HEK293T (cell line): ENCODE measurements around the gene RFX3.

Experiments used
- CTCF ChIA-PET: fragments of 350-600 bp; formaldehyde crosslinking; extraction: SDS; loops from one replicate; lab custom pipeline; 2021; ENCODE audit warnings: antibody characterized with exemption, inconsistent platforms; lab: Yijun Ruan, JAX
- POLR2A ChIA-PET: fragments of 350-600 bp; formaldehyde crosslinking; extraction: SDS; loops from one replicate; lab custom pipeline; 2020; ENCODE audit warnings: antibody characterized with exemption, inconsistent platforms; lab: Yijun Ruan, JAX
- DNase-seq: peaks from one replicate; pipeline ENCODE4 v3.0.0; 2012; ENCODE audit warnings: mixed read lengths; ENCODE audit errors: extremely low spot score
- ARNT ChIP-seq: fragments of 450-650 bp; IDR thresholded peaks from 2 replicates; pipeline ENCODE4 v1.6.1; 2017; ENCODE audit warnings: mild to moderate bottlenecking
- BHLHE40 ChIP-seq: fragments of 450-650 bp; IDR thresholded peaks from 2 replicates; pipeline ENCODE4 v1.6.1; 2016; ENCODE audit warnings: mild to moderate bottlenecking, moderate library complexity, borderline replicate concordance
- CTBP1 ChIP-seq: fragments of 450-650 bp; IDR thresholded peaks from 2 replicates; pipeline ENCODE4 v1.6.1; 2016; ENCODE audit warnings: borderline replicate concordance
- ELF4 ChIP-seq: fragments of 450-650 bp; IDR thresholded peaks from 2 replicates; pipeline ENCODE4 v1.6.1; 2017; ENCODE audit warnings: antibody characterized with exemption
- FOXA1 ChIP-seq: fragments of 450-650 bp; IDR thresholded peaks from 2 replicates; pipeline ENCODE4 v1.6.1; 2016; ENCODE audit warnings: mild to moderate bottlenecking
- FOXK2 ChIP-seq: fragments of 450-650 bp; IDR thresholded peaks from 2 replicates; pipeline ENCODE4 v1.6.1; 2016; ENCODE audit warnings: mild to moderate bottlenecking
- FOXM1 ChIP-seq: fragments of 450-650 bp; IDR thresholded peaks from 2 replicates; pipeline ENCODE4 v1.6.1; 2017; ENCODE audit warnings: mild to moderate bottlenecking, borderline replicate concordance
- HDGF ChIP-seq: fragments of 450-650 bp; IDR thresholded peaks from 2 replicates; pipeline ENCODE4 v1.6.1; 2017; ENCODE audit warnings: antibody characterized with exemption, borderline replicate concordance
- L3MBTL2 ChIP-seq: fragments of 450-650 bp; conservative IDR thresholded peaks from 2 replicates; pipeline ENCODE4 v1.6.1; 2016; ENCODE audit warnings: mild to moderate bottlenecking
- LEF1 ChIP-seq: fragments of 450-650 bp; IDR thresholded peaks from 2 replicates; pipeline ENCODE4 v1.6.1; 2017; ENCODE audit warnings: mild to moderate bottlenecking, borderline replicate concordance
- NFRKB ChIP-seq: fragments of 450-650 bp; IDR thresholded peaks from 2 replicates; pipeline ENCODE4 v1.6.1; 2016; ENCODE audit warnings: mild to moderate bottlenecking, moderate library complexity
- PKNOX1 ChIP-seq: fragments of 450-650 bp; IDR thresholded peaks from 2 replicates; pipeline ENCODE4 v1.6.1; 2016
- SP1 ChIP-seq: fragments of 450-650 bp; IDR thresholded peaks from 2 replicates; pipeline ENCODE4 v1.6.1; 2017
- SUZ12 ChIP-seq: fragments of 450-650 bp; IDR thresholded peaks from 2 replicates; pipeline ENCODE4 v1.6.1; 2016; ENCODE audit warnings: mild to moderate bottlenecking
- TARDBP ChIP-seq: fragments of 450-650 bp; IDR thresholded peaks from 2 replicates; pipeline ENCODE4 v1.6.1; 2016
- ZNF384 ChIP-seq: fragments of 450-650 bp; IDR thresholded peaks from 2 replicates; pipeline ENCODE4 v1.6.1; 2016

RFX3 gene

DNA sequence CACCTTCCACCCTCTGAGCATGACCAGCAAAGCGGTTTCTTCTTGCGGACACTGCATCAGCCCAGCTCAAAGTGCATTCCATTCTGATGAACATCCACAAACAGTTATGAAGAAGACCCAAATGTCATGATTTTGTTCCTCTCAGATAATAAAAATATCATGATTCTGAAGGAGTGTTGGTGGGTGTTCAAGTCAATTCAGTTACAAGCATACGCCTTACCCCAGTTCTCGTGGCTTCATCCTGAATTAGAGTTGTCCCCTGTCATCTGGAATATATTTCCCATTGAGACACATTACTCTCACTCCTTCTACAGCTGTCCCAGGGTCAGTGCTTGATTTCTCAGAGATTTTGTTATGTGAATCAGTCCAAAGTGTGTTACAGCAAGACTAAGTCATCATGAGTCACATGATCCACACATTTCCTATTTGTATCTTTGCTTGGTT lies 325.4 kb downstream of the RFX3 start:
- ChIA-PET POLR2A (no interaction called here), CTCF (no interaction called here)
- DNase-seq, result no peak
- TF ChIP-seq PKNOX1, result no peak
- TF ChIP-seq FOXA1, result no peak
- TF ChIP-seq FOXK2, result no peak
- no peak for TF ChIP-seq NFRKB
- TF ChIP-seq BHLHE40, result no peak
- no peak for TF ChIP-seq SP1
- no peak for TF ChIP-seq ARNT
- no peak for TF ChIP-seq ELF4
- TF ChIP-seq CTBP1, result no peak
- TF ChIP-seq SUZ12, result no peak
- no peak for TF ChIP-seq TARDBP
- no peak for TF ChIP-seq FOXM1
- no peak for TF ChIP-seq ZNF384
- no peak for TF ChIP-seq HDGF

DNA sequence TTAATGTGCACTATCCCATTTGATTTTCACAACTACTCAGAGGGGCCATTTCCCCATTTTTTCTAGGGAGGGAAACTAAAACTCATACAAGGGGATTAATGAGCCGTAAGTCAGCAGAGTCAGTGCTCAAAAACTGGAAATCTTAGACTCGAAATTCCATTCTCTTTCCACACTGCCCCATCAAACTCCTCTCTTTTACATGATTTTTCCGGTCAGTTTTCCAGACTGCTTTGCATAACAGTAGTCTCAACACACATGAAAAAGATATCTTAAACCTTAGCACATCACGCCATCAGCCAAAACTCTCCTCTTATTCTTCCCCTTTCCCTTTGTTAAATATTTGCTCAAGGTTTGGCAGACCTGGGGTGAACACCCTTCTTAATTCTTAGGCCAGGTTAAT lies 332.0 kb downstream of the RFX3 start:
- no peak for TF ChIP-seq TARDBP
- TF ChIP-seq SP1, result no peak
- no peak for TF ChIP-seq HDGF
- TF ChIP-seq PKNOX1, result no peak
- no peak for TF ChIP-seq ZNF384
- TF ChIP-seq SUZ12, result no peak
- no peak for TF ChIP-seq NFRKB
- TF ChIP-seq L3MBTL2, result no peak
- no peak for TF ChIP-seq FOXA1
- no peak for TF ChIP-seq FOXK2
- no peak for TF ChIP-seq BHLHE40
- TF ChIP-seq FOXM1, result no peak
- no peak for TF ChIP-seq LEF1
- TF ChIP-seq ARNT, result no peak
- TF ChIP-seq ELF4, result no peak
- TF ChIP-seq CTBP1, result no peak
- POLR2A ChIA-PET, result no interaction called here
- DNase-seq, result no peak
- CTCF ChIA-PET, result no interaction called here

GRCh38 chr9:3191715-3192114 lies 334.1 kb downstream of the RFX3 start:
- no peak for DNase-seq
- POLR2A ChIA-PET, result no interaction called here
- TF ChIP-seq HDGF (no peak), ARNT (no peak), PKNOX1 (no peak)
- CTCF ChIA-PET, result interaction anchor here (2.1 kb wide), 1 partner anchor 10 kb away, joined by 9 read pairs; no protein-coding TSS in a partner anchor

- DNase-seq, result no peak
- ChIA-PET POLR2A (no interaction called here), CTCF (no interaction called here)
- TF ChIP-seq FOXA1, result no peak
- TF ChIP-seq FOXM1, result no peak
- no peak for TF ChIP-seq SUZ12
- TF ChIP-seq ARNT, result no peak
- no peak for TF ChIP-seq LEF1
- no peak for TF ChIP-seq BHLHE40
- TF ChIP-seq ELF4, result no peak
Measured at GRCh38 chr9:3189113-3189861, 336.5 kb downstream of the RFX3 start.

- CTCF ChIA-PET, result no interaction called here
- POLR2A ChIA-PET, result no interaction called here
- TF ChIP-seq LEF1 (no peak), FOXA1 (no peak), BHLHE40 (no peak), HDGF (no peak), FOXM1 (no peak), SUZ12 (no peak), NFRKB (no peak), SP1 (no peak), ZNF384 (no peak), FOXK2 (no peak), CTBP1 (no peak)
- no peak for DNase-seq
Measured at GRCh38 chr9:3186751-3187150, 339.1 kb downstream of the RFX3 start.

GRCh38 chr9:3181049-3181953 lies 344.5 kb downstream of the RFX3 start:
- ChIA-PET POLR2A (no interaction called here), CTCF (interaction anchor here (0.6 to 1.3 kb wide), 8 partner anchors 10 to 711 kb away, joined by 3 to 9 read pairs (median 3); no protein-coding TSS in a partner anchor)
- TF ChIP-seq FOXK2 (no peak), SP1 (no peak), LEF1 (no peak), BHLHE40 (no peak), FOXM1 (no peak), ZNF384 (no peak), FOXA1 (no peak), NFRKB (no peak), PKNOX1 (no peak), HDGF (no peak), L3MBTL2 (no peak), CTBP1 (no peak), ELF4 (no peak), TARDBP (no peak), ARNT (no peak), SUZ12 (no peak)
- DNase-seq, result peak; percentile 20
